ENCODE results near the gene GUCY1A2.

The GUCY1A2 gene

GRCh38 chr11:106728859-106729258 lies 289.4 kb downstream of the GUCY1A2 start:
- DNase-seq (ENCODE audit: low read depth), result no peak

- no peak for DNase-seq (ENCODE audit: low read depth)
Measured at GRCh38 chr11:106728379-106728778, 289.9 kb downstream of the GUCY1A2 start.

- no peak for DNase-seq (ENCODE audit: low read depth)
Measured at GRCh38 chr11:106727256-106727655, 291.0 kb downstream of the GUCY1A2 start.

GRCh38 chr11:106724293-106724892 lies 293.9 kb downstream of the GUCY1A2 start:
- DNase-seq (ENCODE audit: low read depth), result no peak

- no peak for DNase-seq (ENCODE audit: low read depth)
Measured at GRCh38 chr11:106723071-106723470, 295.2 kb downstream of the GUCY1A2 start.

GRCh38 chr11:106717222-106717621 lies 301.1 kb downstream of the GUCY1A2 start:
- DNase-seq (ENCODE audit: low read depth), result no peak

- no peak for DNase-seq (ENCODE audit: low read depth)
Measured at GRCh38 chr11:106714199-106714598, 304.1 kb downstream of the GUCY1A2 start.

- DNase-seq (ENCODE audit: low read depth), result no peak
Measured at GRCh38 chr11:106708348-106708747, 309.9 kb downstream of the GUCY1A2 start.

GRCh38 chr11:106706355-106706754 lies 311.9 kb downstream of the GUCY1A2 start:
- peak; percentile 62 for DNase-seq (ENCODE audit: low read depth)

- no peak for DNase-seq (ENCODE audit: low read depth)
Measured at GRCh38 chr11:106702805-106703204, 315.5 kb downstream of the GUCY1A2 start.

GRCh38 chr11:106697058-106697457 lies 321.2 kb downstream of the GUCY1A2 start:
- peak; percentile 50 for DNase-seq (ENCODE audit: low read depth)

- no peak for DNase-seq (ENCODE audit: low read depth)
Measured at GRCh38 chr11:106695506-106695905, 322.8 kb downstream of the GUCY1A2 start.

GRCh38 chr11:106694501-106694900 lies 323.8 kb downstream of the GUCY1A2 start:
- DNase-seq (ENCODE audit: low read depth), result no peak

GRCh38 chr11:106691807-106692365 lies 326.4 kb downstream of the GUCY1A2 start:
- DNase-seq (ENCODE audit: low read depth), result no peak

GRCh38 chr11:106690923-106691322 lies 327.4 kb downstream of the GUCY1A2 start:
- no peak for DNase-seq (ENCODE audit: low read depth)

- no peak for DNase-seq (ENCODE audit: low read depth)
Measured at GRCh38 chr11:106684944-106685343, 333.3 kb downstream of the GUCY1A2 start.

- no peak for DNase-seq (ENCODE audit: low read depth)
Measured at GRCh38 chr11:106683435-106683834, 334.8 kb downstream of the GUCY1A2 start.

GRCh38 chr11:106681435-106681834 lies 336.8 kb downstream of the GUCY1A2 start:
- DNase-seq (ENCODE audit: low read depth), result no peak

GRCh38 chr11:106679581-106679980 lies 338.7 kb downstream of the GUCY1A2 start:
- DNase-seq (ENCODE audit: low read depth), result no peak

- no peak for DNase-seq (ENCODE audit: low read depth)
Measured at GRCh38 chr11:106679181-106679580, 339.1 kb downstream of the GUCY1A2 start.

- DNase-seq (ENCODE audit: low read depth), result no peak
Measured at GRCh38 chr11:106670069-106670468, 348.2 kb downstream of the GUCY1A2 start.

GRCh38 chr11:106668147-106668546 lies 350.1 kb downstream of the GUCY1A2 start:
- DNase-seq (ENCODE audit: low read depth), result peak; percentile 3

GRCh38 chr11:106656646-106657045 lies 361.6 kb downstream of the GUCY1A2 start:
- DNase-seq (ENCODE audit: low read depth), result no peak

GRCh38 chr11:106644824-106645223 lies 373.5 kb downstream of the GUCY1A2 start:
- no peak for DNase-seq (ENCODE audit: low read depth)
